Neural cell (in vitro differentiated cells): Measurements from ENCODE around the gene PHLPP2. TPM values are rescaled to one million over a fixed set of nuclear protein-coding genes. Genes with fewer than 3 reads are reported as not detected.
A peak's percentile ranks its signal among the peaks of the same experiment; 100 is the strongest.

Experiments
- H2AFZ ChIP-seq: fragments of 200-600, 300-800 bp; sonication (generic), shearing (Covaris generic); 2 replicates; pipeline ENCODE4 v1.6.0; 2014; ENCODE audit warnings: low read depth, mild to moderate bottlenecking, antibody characterized with exemption, low read length, moderate library complexity
- H3F3A ChIP-seq: fragments of 200-600 bp; shearing (Covaris generic); 2 replicates; pipeline ENCODE4 v1.6.1; 2016; ENCODE audit warnings: mild to moderate bottlenecking, moderate library complexity, mixed read lengths, antibody characterized with exemption, low read length; ENCODE audit not compliant: insufficient read depth, poor library complexity, severe bottlenecking
- H3K27ac ChIP-seq: fragments of 200-600, 300-800 bp; sonication (generic), shearing (Covaris generic); 2 replicates; pipeline ENCODE4 v1.5.1; 2014; ENCODE audit warnings: mild to moderate bottlenecking, low read length, moderate library complexity
- H3K27me3 ChIP-seq: fragments of 300-800, 200-600 bp; sonication (generic), shearing (Covaris generic); 2 replicates; pipeline ENCODE4 v1.6.0; 2014; ENCODE audit warnings: mild to moderate bottlenecking, low read depth, low read length, moderate library complexity; ENCODE audit not compliant: insufficient read depth
- H3K36me3 ChIP-seq: fragments of 300-800, 200-600 bp; sonication (generic), shearing (Covaris generic); 2 replicates; pipeline ENCODE4 v1.5.1; 2014; ENCODE audit warnings: mild to moderate bottlenecking, antibody characterized with exemption, low read length, moderate library complexity; ENCODE audit not compliant: insufficient read depth
- H3K4me2 ChIP-seq: fragments of 300-800, 200-600 bp; sonication (generic), shearing (Covaris generic); 2 replicates; pipeline ENCODE4 v1.6.0; 2014; ENCODE audit warnings: mild to moderate bottlenecking, low read length
- H3K4me3 ChIP-seq: fragments of 300-800, 200-600 bp; sonication (generic), shearing (Covaris generic); 2 replicates; pipeline ENCODE4 v1.5.1; 2014; ENCODE audit warnings: mild to moderate bottlenecking, low read length, moderate library complexity
- H3K79me2 ChIP-seq: fragments of 200-600 bp; shearing (Covaris generic); replicated peaks from 2 replicates; pipeline ENCODE4 v1.6.0; 2014; ENCODE audit warnings: mild to moderate bottlenecking, low read length, moderate library complexity; ENCODE audit not compliant: insufficient read depth
- H3K9ac ChIP-seq: fragments of 300-800, 200-600 bp; sonication (generic), shearing (Covaris generic); 2 replicates; pipeline ENCODE4 v1.6.1; 2016; ENCODE audit warnings: mild to moderate bottlenecking, low read length, mixed read lengths
- H3K9me2 ChIP-seq: fragments of 200-600 bp; shearing (Covaris generic); 2 replicates; pipeline ENCODE4 v1.6.1; 2016; ENCODE audit warnings: mild to moderate bottlenecking, low read length, mixed read lengths; ENCODE audit not compliant: insufficient read depth
- H3K9me3 ChIP-seq: fragments of 200-600, 300-800 bp; sonication (generic), shearing (Covaris generic); 2 replicates; pipeline ENCODE4 v1.6.1; 2016; ENCODE audit warnings: mild to moderate bottlenecking, mixed run types, low read length, moderate library complexity, mixed read lengths
- H4K20me1 ChIP-seq: fragments of 200-600 bp; shearing (Covaris generic); 2 replicates; pipeline ENCODE4 v1.6.1; 2016; ENCODE audit warnings: mild to moderate bottlenecking, mixed run types; ENCODE audit not compliant: insufficient read depth
- EP300 ChIP-seq: fragments of 450-650 bp; conservative IDR thresholded peaks from 2 replicates; pipeline ENCODE4 v1.6.1; 2014; ENCODE audit warnings: antibody characterized with exemption, mild to moderate bottlenecking, moderate library complexity; ENCODE audit not compliant: poor library complexity, severe bottlenecking
- EZH2 ChIP-seq: fragments of 200-600, 300-800 bp; shearing (Covaris generic), sonication (generic); IDR thresholded peaks from 2 replicates; pipeline ENCODE4 v1.6.1; 2014; ENCODE audit warnings: antibody characterized with exemption, low read length, borderline replicate concordance, mild to moderate bottlenecking; ENCODE audit not compliant: insufficient read depth, poor library complexity, severe bottlenecking
- MXI1 ChIP-seq: fragments of 450-650 bp; conservative IDR thresholded peaks from 2 replicates; pipeline ENCODE4 v1.6.1; 2014; ENCODE audit warnings: antibody characterized with exemption, mild to moderate bottlenecking; ENCODE audit not compliant: poor library complexity, severe bottlenecking
- POLR2AphosphoS5 ChIP-seq: IDR thresholded peaks from 2 replicates; pipeline ENCODE4 v1.6.1; 2012
- RAD21 ChIP-seq: fragments of 450-650 bp; conservative IDR thresholded peaks from 2 replicates; pipeline ENCODE4 v1.6.1; 2014; ENCODE audit warnings: antibody characterized with exemption, mild to moderate bottlenecking, moderate library complexity
- SMC3 ChIP-seq: fragments of 450-650 bp; conservative IDR thresholded peaks from 2 replicates; pipeline ENCODE4 v1.6.1; 2014; ENCODE audit warnings: antibody characterized with exemption, mild to moderate bottlenecking, moderate library complexity; ENCODE audit not compliant: poor library complexity
- TAF1 ChIP-seq: IDR thresholded peaks from 2 replicates; pipeline ENCODE4 v1.6.1; 2012; ENCODE audit warnings: low read depth
- polyA plus RNA-seq: library from polyadenylated mRNA; depleted of rRNA; stranded (reverse); fragments of >200 nt; gene quantifications from 2 replicates; pipeline ENCODE4 v1.2.3, GENCODE V29; 2014
- TF ChIP-seq, protein P1 (sequence below): fragments of 450-650 bp; IDR thresholded peaks from 2 replicates; pipeline ENCODE4 v1.5.1; 2014; ENCODE audit warnings: antibody characterized with exemption, mild to moderate bottlenecking, moderate library complexity; ENCODE audit not compliant: poor library complexity, severe bottlenecking
- TF ChIP-seq, protein P2 (sequence below): IDR thresholded peaks from 2 replicates; pipeline ENCODE4 v1.6.1; 2012; ENCODE audit warnings: borderline replicate concordance

The PHLPP2 gene
- polyA plus RNA-seq, 1 donor from 2014 or later: 11.0 TPM

DNA sequence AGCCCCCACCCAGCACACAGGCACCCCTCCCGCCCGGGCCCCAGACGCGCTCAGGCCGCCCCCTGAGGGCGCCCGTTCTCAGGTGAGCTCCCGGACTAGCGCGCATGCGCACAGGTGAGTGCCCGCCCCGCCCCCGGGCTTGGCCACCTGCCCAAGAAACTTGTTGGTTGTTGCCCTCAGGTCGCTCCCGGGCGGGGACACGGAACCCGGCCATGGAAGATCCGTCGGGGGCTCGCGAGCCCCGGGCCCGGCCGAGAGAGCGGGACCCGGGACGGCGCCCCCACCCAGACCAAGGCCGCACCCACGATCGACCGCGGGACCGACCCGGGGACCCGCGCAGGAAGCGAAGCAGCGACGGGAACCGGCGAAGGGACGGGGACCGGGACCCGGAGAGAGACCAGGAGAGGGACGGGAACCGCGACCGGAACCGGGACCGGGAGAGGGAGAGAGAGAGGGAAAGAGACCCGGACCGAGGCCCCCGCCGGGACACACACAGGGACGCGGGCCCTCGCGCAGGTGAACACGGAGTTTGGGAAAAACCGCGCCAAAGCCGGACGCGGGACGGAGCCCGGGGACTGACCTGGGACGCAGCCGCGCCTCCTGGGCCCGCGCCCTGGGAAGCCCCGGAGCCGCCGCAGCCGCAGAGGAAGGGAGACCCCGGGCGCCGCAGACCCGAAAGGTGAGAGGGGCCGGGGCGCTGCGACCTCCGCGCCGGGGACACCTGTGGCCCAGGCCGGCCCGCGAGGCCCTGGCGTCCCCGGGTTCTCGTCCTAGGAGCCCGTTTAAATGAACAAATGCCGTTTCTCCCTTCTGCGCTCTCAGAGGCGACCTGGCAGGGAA lies 98.3 kb downstream of the PHLPP2 start, which contains the start of gene MARVELD3:
Gene MARVELD3 (plus strand): TSS at position 167 of the 840 bp plus-strand sequence. CDS start 46 bp downstream, at position 213.
- Histone ChIP-seq H3K9me3 (no peaks in the 10 kb centered on the region), H4K20me1 (no peaks in the 10 kb centered on the region), H3K4me3 (peak within 1 kb of the TSS; percentile 83), H3K4me2 (peak within 1 kb of the TSS; percentile 59), H2AFZ (no peak within 1 kb of the TSS), H3K9ac (peak within 1 kb of the TSS; percentile 31), H3K27me3 (peaks cover 50% of the 10 kb centered on the region), H3K36me3 (no peaks in the 10 kb centered on the region), H3F3A (no peaks in the 10 kb centered on the region), H3K27ac (no peak within 1 kb of the TSS), H3K79me2 (no peaks in the 10 kb centered on the region), H3K9me2 (no peaks in the 10 kb centered on the region)
- TF ChIP-seq EZH2 (no peak), POLR2AphosphoS5 (no peak), TAF1 (no peak), RAD21 (no peak), EP300 (no peak), MXI1 (no peak)
- TF ChIP-seq, protein P1, sequence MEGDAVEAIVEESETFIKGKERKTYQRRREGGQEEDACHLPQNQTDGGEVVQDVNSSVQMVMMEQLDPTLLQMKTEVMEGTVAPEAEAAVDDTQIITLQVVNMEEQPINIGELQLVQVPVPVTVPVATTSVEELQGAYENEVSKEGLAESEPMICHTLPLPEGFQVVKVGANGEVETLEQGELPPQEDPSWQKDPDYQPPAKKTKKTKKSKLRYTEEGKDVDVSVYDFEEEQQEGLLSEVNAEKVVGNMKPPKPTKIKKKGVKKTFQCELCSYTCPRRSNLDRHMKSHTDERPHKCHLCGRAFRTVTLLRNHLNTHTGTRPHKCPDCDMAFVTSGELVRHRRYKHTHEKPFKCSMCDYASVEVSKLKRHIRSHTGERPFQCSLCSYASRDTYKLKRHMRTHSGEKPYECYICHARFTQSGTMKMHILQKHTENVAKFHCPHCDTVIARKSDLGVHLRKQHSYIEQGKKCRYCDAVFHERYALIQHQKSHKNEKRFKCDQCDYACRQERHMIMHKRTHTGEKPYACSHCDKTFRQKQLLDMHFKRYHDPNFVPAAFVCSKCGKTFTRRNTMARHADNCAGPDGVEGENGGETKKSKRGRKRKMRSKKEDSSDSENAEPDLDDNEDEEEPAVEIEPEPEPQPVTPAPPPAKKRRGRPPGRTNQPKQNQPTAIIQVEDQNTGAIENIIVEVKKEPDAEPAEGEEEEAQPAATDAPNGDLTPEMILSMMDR: no peak
- TF ChIP-seq, protein P2, sequence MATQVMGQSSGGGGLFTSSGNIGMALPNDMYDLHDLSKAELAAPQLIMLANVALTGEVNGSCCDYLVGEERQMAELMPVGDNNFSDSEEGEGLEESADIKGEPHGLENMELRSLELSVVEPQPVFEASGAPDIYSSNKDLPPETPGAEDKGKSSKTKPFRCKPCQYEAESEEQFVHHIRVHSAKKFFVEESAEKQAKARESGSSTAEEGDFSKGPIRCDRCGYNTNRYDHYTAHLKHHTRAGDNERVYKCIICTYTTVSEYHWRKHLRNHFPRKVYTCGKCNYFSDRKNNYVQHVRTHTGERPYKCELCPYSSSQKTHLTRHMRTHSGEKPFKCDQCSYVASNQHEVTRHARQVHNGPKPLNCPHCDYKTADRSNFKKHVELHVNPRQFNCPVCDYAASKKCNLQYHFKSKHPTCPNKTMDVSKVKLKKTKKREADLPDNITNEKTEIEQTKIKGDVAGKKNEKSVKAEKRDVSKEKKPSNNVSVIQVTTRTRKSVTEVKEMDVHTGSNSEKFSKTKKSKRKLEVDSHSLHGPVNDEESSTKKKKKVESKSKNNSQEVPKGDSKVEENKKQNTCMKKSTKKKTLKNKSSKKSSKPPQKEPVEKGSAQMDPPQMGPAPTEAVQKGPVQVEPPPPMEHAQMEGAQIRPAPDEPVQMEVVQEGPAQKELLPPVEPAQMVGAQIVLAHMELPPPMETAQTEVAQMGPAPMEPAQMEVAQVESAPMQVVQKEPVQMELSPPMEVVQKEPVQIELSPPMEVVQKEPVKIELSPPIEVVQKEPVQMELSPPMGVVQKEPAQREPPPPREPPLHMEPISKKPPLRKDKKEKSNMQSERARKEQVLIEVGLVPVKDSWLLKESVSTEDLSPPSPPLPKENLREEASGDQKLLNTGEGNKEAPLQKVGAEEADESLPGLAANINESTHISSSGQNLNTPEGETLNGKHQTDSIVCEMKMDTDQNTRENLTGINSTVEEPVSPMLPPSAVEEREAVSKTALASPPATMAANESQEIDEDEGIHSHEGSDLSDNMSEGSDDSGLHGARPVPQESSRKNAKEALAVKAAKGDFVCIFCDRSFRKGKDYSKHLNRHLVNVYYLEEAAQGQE: no peak

DNA sequence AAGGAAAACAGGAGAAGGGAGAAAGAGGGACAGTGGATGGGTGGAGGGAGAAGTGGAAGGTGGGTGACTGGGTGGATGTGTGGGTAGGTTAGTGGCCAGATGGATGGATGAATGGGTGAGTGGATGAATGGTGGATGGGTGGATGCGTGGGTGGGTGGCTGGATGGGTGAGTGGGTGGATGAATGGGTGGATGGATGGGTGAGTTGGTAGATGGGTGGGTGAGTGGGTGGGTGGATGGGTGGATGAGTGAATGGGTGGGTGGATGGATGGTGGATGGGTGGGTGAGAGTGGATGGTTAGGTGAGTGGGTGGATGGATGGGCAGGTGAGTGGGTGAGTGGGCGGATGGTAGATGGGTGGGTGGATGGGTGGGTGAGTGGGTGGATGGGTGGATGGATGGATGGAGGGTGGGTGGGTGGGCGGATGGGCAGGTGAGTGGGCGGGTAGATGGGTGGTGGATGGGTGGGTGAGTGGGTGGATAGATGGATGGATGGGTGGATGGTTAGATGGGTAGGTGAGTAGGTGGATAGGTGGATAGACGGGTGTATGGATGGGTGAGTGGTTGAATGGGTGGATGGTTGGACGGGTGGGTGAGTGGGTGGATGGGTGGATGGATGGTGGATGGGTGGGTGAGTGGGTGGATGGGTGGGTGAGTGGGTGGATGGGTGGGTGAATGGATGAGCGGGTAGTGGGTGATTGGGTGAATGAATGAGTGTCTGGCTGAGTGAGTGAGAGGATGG lies 99.2 kb downstream of the PHLPP2 start:
- no peaks in the 10 kb centered on the region for H3K9me3 ChIP-seq
- no peak overlapping the region for H3K4me2 ChIP-seq
- no peak overlapping the region for H3K9ac ChIP-seq
- H2AFZ ChIP-seq: no peak overlapping the region
- no peaks in the 10 kb centered on the region for H3F3A ChIP-seq
- H3K9me2 ChIP-seq: no peaks in the 10 kb centered on the region
- peak overlapping the region; percentile 83 for H3K4me3 ChIP-seq
- no peak overlapping the region for H3K27ac ChIP-seq
- H3K36me3 ChIP-seq: no peaks in the 10 kb centered on the region
- no peaks in the 10 kb centered on the region for H4K20me1 ChIP-seq
- peaks cover 50% of the 10 kb centered on the region for H3K27me3 ChIP-seq
- TF ChIP-seq, protein P1: no peak
- TF ChIP-seq EZH2: no peak
- TF ChIP-seq EP300: no peak
- TF ChIP-seq, protein P2: no peak
- TF ChIP-seq RAD21: no peak
- no peak for TF ChIP-seq MXI1
- no peak for TF ChIP-seq SMC3
- TF ChIP-seq POLR2AphosphoS5: no peak
- no peak for TF ChIP-seq TAF1
- no peaks in the 10 kb centered on the region for H3K79me2 ChIP-seq
